NCI-H524 treated with DMSO at 0.1 percent for 48 hours (cell line): Measurements from ENCODE around the gene ERMN.
"Not testable (repeated sequence)": the region's sequence is repeated elsewhere in the genome, so short reads cannot be mapped to it uniquely, and the experiment has no call there.

Experiments
- DNase-seq: peaks from one replicate; lab custom pipeline; 2025; lab: John Stamatoyannopoulos, UW

ERMN gene

GRCh38 chr2:157292853-157293252 lies 32.8 kb downstream of the ERMN start:
- DNase-seq = no peak

DNA sequence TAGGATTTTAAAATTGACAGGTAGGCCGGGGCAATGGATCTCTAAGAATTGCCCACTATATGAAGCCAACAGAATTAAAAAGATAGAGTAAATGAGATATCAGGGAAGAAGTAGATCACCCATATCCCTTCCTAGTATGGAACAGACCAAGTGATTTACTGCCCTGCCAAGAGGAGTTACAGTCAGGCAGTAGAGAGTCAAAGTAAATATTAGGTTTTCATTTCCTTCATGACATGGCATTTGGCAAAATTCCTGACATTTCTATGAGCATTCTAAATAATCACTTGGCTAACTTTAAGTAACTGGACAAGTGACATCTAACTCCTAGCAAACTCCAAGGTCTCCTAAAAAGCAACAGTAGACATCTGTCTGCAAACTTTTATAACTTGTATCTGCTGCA lies 34.6 kb downstream of the ERMN start:
- DNase-seq = no peak

DNA sequence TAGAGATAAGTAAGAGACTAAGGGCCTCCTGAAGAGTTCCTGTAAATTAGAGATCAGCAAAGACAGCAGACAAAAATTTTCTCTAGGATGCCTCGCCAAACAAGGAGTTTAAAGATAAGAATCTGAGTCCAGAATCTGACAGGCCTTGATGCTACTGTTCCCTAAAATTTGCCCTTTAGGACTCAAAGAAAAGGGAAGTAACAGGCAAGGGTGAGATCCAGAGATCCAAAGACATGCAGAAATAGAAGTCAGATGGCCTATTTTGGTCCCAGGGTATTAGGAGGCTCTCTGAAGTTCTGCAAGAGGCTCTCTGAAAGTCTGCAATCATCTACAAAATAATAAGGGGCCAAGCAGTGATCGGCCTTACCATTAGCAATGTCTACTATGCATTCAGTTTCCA lies 35.1 kb downstream of the ERMN start:
- DNase-seq = no peak

DNA sequence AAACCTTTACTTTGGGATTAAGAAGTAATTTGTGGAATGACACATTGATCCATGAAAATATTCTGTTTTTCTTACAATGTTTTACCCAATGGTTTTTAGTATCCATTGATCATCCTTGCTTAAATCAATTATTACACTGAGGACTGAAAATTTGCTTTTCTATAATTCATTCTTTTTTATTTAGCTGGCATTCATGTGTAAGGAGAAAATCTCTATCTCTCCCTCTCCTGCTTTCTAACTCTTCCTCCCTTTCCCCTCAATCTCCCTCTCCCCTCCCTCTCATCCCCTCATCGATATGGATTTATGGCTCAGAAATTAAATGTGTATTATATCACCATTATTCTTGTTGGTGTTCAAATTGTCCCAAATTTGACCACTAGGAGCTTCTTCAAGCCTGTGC lies 38.5 kb downstream of the ERMN start:
- DNase-seq = no peak

GRCh38 chr2:157283468-157283867 lies 42.2 kb downstream of the ERMN start:
- DNase-seq = no peak

DNA sequence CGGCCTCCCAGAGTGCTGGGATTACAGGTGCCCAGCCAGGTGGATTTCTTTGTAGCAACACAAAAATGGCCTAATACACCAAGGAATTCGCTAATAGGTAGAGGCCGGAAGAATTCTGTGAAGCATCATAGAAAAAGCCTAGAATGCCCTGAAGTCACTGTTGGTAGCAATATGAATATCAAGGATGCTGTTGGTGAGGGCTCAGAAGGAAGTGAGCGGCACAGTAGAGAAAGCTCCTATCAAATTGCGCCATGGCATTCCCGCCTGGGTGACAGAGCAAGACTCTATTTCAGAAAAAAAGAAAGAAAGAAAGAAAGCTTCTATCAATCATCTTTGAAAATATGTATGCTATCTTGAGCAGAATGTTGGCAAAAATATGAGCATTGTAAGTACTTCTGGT lies 44.3 kb downstream of the ERMN start:
- DNase-seq = no peak

DNA sequence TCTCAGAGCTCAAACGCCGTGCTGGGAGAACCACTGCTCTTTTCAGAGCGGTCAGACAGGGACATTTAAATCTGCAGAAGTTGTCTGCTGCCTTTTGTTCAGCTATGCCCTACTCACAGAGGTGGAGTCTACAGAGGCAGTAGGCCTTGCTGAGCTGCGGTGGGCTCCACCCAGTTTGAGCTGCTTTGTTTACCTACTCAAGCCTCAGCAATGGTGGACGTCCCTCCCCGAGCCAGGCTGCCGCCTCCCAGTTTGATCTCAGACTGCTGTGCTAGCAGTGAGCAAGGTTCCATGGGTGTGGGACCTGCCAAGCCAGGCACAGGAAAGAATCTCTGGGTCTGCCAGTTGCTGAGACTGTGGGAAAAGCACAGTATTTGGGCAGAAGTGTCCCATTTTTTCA lies 46.3 kb downstream of the ERMN start:
- not testable (repeated sequence) for DNase-seq

GRCh38 chr2:157271590-157272203 lies 53.9 kb downstream of the ERMN start:
- no peak for DNase-seq

GRCh38 chr2:157269922-157270321 lies 55.7 kb downstream of the ERMN start:
- DNase-seq = no peak

GRCh38 chr2:157269060-157269459 lies 56.6 kb downstream of the ERMN start:
- DNase-seq = no peak
